Smooth muscle cell (in vitro differentiated cells): ENCODE results near the gene STK33. TPM values are rescaled to one million over a fixed set of nuclear protein-coding genes. Genes with fewer than 3 reads are reported as not detected.

Source experiments
- DNase-seq: peaks from one replicate; lab custom pipeline; 2025; ENCODE audit not compliant: unreplicated experiment; lab: John Stamatoyannopoulos, UW
- H2AFZ ChIP-seq: fragments of 200-600 bp; sonication (generic); 2 replicates; pipeline ENCODE4 v1.6.0; 2016; ENCODE audit warnings: antibody characterized with exemption, low read depth, mild to moderate bottlenecking
- H3F3A ChIP-seq: fragments of 200-600 bp; sonication (generic); 2 replicates; pipeline ENCODE4 v1.6.0; 2017; ENCODE audit warnings: antibody characterized with exemption, low read depth
- H3K27ac ChIP-seq: fragments of 200-600 bp; sonication (generic); 2 replicates; pipeline ENCODE4 v1.5.1; 2016; ENCODE audit warnings: low read depth, mild to moderate bottlenecking
- H3K27me3 ChIP-seq: fragments of 200-600 bp; sonication (generic); 2 replicates; pipeline ENCODE4 v1.6.1; 2016; ENCODE audit warnings: low read depth, mild to moderate bottlenecking
- H3K36me3 ChIP-seq: fragments of 200-600 bp; sonication (generic); 2 replicates; pipeline ENCODE4 v1.5.1; 2016; ENCODE audit warnings: low read depth
- H3K4me1 ChIP-seq: fragments of 200-600 bp; sonication (generic); 2 replicates; pipeline ENCODE4 v1.5.1; 2016; ENCODE audit warnings: low read depth
- H3K4me2 ChIP-seq: fragments of 200-600 bp; sonication (generic); 2 replicates; pipeline ENCODE4 v1.6.0; 2016; ENCODE audit warnings: mild to moderate bottlenecking
- H3K4me3 ChIP-seq: fragments of 200-600 bp; sonication (generic); 2 replicates; pipeline ENCODE4 v1.5.1; 2016; ENCODE audit warnings: mild to moderate bottlenecking
- H3K79me2 ChIP-seq: fragments of 200-600 bp; sonication (generic); 2 replicates; pipeline ENCODE4 v1.6.0; 2016; ENCODE audit warnings: low read depth, mild to moderate bottlenecking
- H3K9ac ChIP-seq: fragments of 200-600 bp; sonication (generic); 2 replicates; pipeline ENCODE4 v1.6.0; 2016; ENCODE audit warnings: low read depth
- H3K9me3 ChIP-seq: fragments of 200-600 bp; sonication (generic); replicated peaks from 2 replicates; pipeline ENCODE4 v1.5.1; 2016; ENCODE audit warnings: low read depth
- H4K20me1 ChIP-seq: fragments of 200-600 bp; sonication (generic); 2 replicates; pipeline ENCODE4 v1.6.0; 2016; ENCODE audit warnings: low read depth
- WGBS: methylation state at CpG from one replicate; pipeline ENCODE4 v1.1.7; 2016; ENCODE audit warnings: low lambda C conversion rate; 5-methylcytosine and 5-hydroxymethylcytosine counted together
- polyA plus RNA-seq: library from polyadenylated mRNA; unstranded; fragments of >200 nt; fragmentation: Nextera tagmentation; extraction: Ambion mirVana; gene quantifications from 2 replicates; pipeline ENCODE4 v1.2.1, GENCODE V29; 2016
- total RNA-seq: library from RNA; depleted of rRNA; stranded (reverse); fragments of >200 nt; gene quantifications from 2 replicates; pipeline ENCODE4 v1.2.3, GENCODE V29; 2014
- TF ChIP-seq, protein P1 (sequence below): fragments of 200-600 bp; sonication (generic); IDR thresholded peaks from 2 replicates; pipeline ENCODE4 v1.5.1; 2017; ENCODE audit warnings: borderline replicate concordance, mild to moderate bottlenecking, antibody characterized with exemption; ENCODE audit not compliant: insufficient read depth, poor library complexity, severe bottlenecking

The STK33 gene
- total and polyA plus RNA-seq, 2 experiments from 2014 or later: 1.2 to 2.9 TPM

GRCh38 chr11:8640267-8640906 lies 46.4 kb upstream of the STK33 start:
- no peaks in the 10 kb centered on the region for H3F3A ChIP-seq
- peaks cover 8% of the 10 kb centered on the region for H3K4me1 ChIP-seq
- H3K27me3 ChIP-seq: no peaks in the 10 kb centered on the region
- H3K36me3 ChIP-seq: no peaks in the 10 kb centered on the region
- no peak for DNase-seq
- 67% methylated on average over 5 of the region's 5 CpGs for WGBS
- TF ChIP-seq, protein P1, sequence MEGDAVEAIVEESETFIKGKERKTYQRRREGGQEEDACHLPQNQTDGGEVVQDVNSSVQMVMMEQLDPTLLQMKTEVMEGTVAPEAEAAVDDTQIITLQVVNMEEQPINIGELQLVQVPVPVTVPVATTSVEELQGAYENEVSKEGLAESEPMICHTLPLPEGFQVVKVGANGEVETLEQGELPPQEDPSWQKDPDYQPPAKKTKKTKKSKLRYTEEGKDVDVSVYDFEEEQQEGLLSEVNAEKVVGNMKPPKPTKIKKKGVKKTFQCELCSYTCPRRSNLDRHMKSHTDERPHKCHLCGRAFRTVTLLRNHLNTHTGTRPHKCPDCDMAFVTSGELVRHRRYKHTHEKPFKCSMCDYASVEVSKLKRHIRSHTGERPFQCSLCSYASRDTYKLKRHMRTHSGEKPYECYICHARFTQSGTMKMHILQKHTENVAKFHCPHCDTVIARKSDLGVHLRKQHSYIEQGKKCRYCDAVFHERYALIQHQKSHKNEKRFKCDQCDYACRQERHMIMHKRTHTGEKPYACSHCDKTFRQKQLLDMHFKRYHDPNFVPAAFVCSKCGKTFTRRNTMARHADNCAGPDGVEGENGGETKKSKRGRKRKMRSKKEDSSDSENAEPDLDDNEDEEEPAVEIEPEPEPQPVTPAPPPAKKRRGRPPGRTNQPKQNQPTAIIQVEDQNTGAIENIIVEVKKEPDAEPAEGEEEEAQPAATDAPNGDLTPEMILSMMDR: no peak
- H3K9ac ChIP-seq: no peak overlapping the region
- no peaks in the 10 kb centered on the region for H4K20me1 ChIP-seq
- no peak overlapping the region for H3K4me2 ChIP-seq
- no peak overlapping the region for H3K4me3 ChIP-seq
- H2AFZ ChIP-seq: no peak overlapping the region
- H3K27ac ChIP-seq: no peak overlapping the region
- no peaks in the 10 kb centered on the region for H3K79me2 ChIP-seq
- no peaks in the 10 kb centered on the region for H3K9me3 ChIP-seq

- DNase-seq: no peak
- Histone ChIP-seq H3K9ac (no peak overlapping the region), H4K20me1 (no peaks in the 10 kb centered on the region), H3K27me3 (no peaks in the 10 kb centered on the region), H2AFZ (no peak overlapping the region), H3K4me2 (no peak overlapping the region), H3K4me3 (no peak overlapping the region), H3K4me1 (peaks cover 8% of the 10 kb centered on the region), H3K36me3 (no peaks in the 10 kb centered on the region), H3K27ac (no peak overlapping the region), H3F3A (no peaks in the 10 kb centered on the region), H3K79me2 (no peaks in the 10 kb centered on the region), H3K9me3 (no peaks in the 10 kb centered on the region)
- TF ChIP-seq, protein P1: no peak
- 80% methylated on average over 3 of the region's 3 CpGs for WGBS
Measured at GRCh38 chr11:8639655-8640054, 45.6 kb upstream of the STK33 start.

GRCh38 chr11:8638300-8638699 lies 44.3 kb upstream of the STK33 start:
- Histone ChIP-seq H3K4me2 (no peak overlapping the region), H3K4me1 (peaks cover 8% of the 10 kb centered on the region), H3F3A (no peaks in the 10 kb centered on the region), H3K79me2 (no peaks in the 10 kb centered on the region), H3K27me3 (no peaks in the 10 kb centered on the region), H3K27ac (no peak overlapping the region), H3K36me3 (no peaks in the 10 kb centered on the region), H2AFZ (no peak overlapping the region), H3K9ac (no peak overlapping the region), H3K4me3 (no peak overlapping the region), H4K20me1 (no peaks in the 10 kb centered on the region), H3K9me3 (no peaks in the 10 kb centered on the region)
- no peak for DNase-seq
- 62% methylated on average over 5 of the region's 5 CpGs for WGBS
- TF ChIP-seq, protein P1: no peak

DNA sequence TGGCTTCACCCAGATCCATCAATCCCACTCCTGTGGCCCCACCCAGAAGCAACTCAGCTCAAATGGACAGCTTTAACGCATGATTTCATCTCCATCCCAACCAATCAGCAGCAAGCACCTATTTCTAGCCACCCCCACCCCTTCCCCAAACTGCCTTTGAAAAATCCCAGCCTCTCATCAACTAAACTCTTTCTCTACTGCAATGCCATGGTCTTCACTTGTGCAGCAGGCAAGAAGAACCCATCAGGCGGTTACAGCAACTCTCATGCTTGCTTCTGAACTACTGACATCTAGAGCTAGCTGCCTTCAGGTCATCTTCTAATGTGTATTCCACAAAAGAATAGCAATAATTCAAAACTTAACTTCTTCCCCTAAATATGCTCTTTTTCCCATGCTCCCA lies 42.1 kb upstream of the STK33 start:
- Histone ChIP-seq H3K9me3 (no peaks in the 10 kb centered on the region), H3F3A (no peaks in the 10 kb centered on the region), H2AFZ (no peak overlapping the region), H3K9ac (no peak overlapping the region), H3K27ac (no peak overlapping the region), H3K36me3 (no peaks in the 10 kb centered on the region), H3K27me3 (no peaks in the 10 kb centered on the region), H4K20me1 (no peaks in the 10 kb centered on the region), H3K4me3 (no peak overlapping the region), H3K79me2 (no peaks in the 10 kb centered on the region), H3K4me1 (peaks cover 8% of the 10 kb centered on the region), H3K4me2 (no peak overlapping the region)
- TF ChIP-seq, protein P1: no peak
- DNase-seq: no peak
- WGBS: 95% methylated on average over 2 of the region's 2 CpGs
